Psoas muscle (tissue), 8 donors: ENCODE data around the gene BIRC5. TPM values are rescaled to one million over a fixed set of nuclear protein-coding genes. Genes with fewer than 3 reads are reported as not detected.

Experiments used
- ATAC-seq, 4 donors: fragments of 200-7000 bp; cut with Tn5 transposase; one replicate each; pipeline ENCODE4 v1.9.1; 2020; ENCODE audit warnings: moderate library complexity in 3 of 4, mild to moderate bottlenecking in 2 of 4
- DNase-seq, 2 donors: peaks; one replicate each; pipeline ENCODE4 v3.0.0-alpha.2; 2020
- H3K27ac ChIP-seq: fragments of 200-600 bp; one replicate; pipeline ENCODE4 v1.8.0; 2022
- H3K27me3 ChIP-seq, 3 donors: fragments of 200-600 bp in 1 of 3; one replicate each; pipeline versions ENCODE4 v1.6.1 to v1.8.0; 2013 to 2022; ENCODE audit warnings: low read length in 2 of 3, mild to moderate bottlenecking in 2 of 3, moderate library complexity in 1 of 3; ENCODE audit not compliant: insufficient read depth in 3 of 3
- H3K36me3 ChIP-seq, 2 donors: fragments of 200-600 bp in 1 of 2; one replicate each; pipeline versions ENCODE4 v1.6.1 to v1.8.0; 2013 to 2022; ENCODE audit warnings: low read depth in 1 of 2, mild to moderate bottlenecking in 1 of 2, moderate library complexity in 1 of 2; ENCODE audit not compliant: insufficient read depth in 1 of 2
- H3K4me1 ChIP-seq: fragments of 200-600 bp; one replicate; pipeline ENCODE4 v1.8.0; 2022
- H3K4me3 ChIP-seq: fragments of 200-600 bp; one replicate; pipeline ENCODE4 v1.8.0; 2022; ENCODE audit warnings: mild to moderate bottlenecking
- H3K9me3 ChIP-seq: fragments of 200-600 bp; one replicate; pipeline ENCODE4 v1.8.0; 2022
- WGBS, 3 donors: extraction: QIAGEN DNeasy Blood & Tissue Kit; methylation state at CpG; one replicate each; pipeline versions ENCODE4 v1.1.6 to v1.1.7; 2013; 5-methylcytosine and 5-hydroxymethylcytosine counted together
- intact Hi-C, 2 donors: fragments of 100-400 bp; cut with DNase I; formaldehyde crosslinking; loops; one replicate each; pipeline versions ENCODE4 v1.11.0 to v1.14.2; 2022
- polyA plus RNA-seq, 3 donors: library from polyadenylated mRNA; stranded (reverse); fragments of 200-250 nt; gene quantifications; one replicate each; pipeline ENCODE4 v1.2.3, GENCODE V29; 2013
- total RNA-seq, 4 donors: library from RNA; stranded (reverse); fragmentation: NEBNext Ultra II Directional in 2 of 4; extraction: Animal tissue kit (Norgen Biotek cat#: 25700) in 2 of 4; gene quantifications; one replicate each; pipeline versions ENCODE4 v1.2.1 to v1.2.4, GENCODE V29; 2021 to 2023
- TF ChIP-seq, protein P1 (sequence below): fragments of 200-600 bp; IDR thresholded peaks from one replicate; pipeline ENCODE4 v1.8.0; 2022; ENCODE audit warnings: antibody characterized with exemption
- donor health status: healthy with polysubstance abuse.
- donor health status: DM: no; HTN: no; CAD: no; lungs with moderate emphysema.
- donor health status: Bipolar disorder and iron deficiency.
- donor health status: healthy.
- donor health status: DM: yes; HTN: yes; CAD: no.
- donor health status: DM: no; HTN: no; CAD: no.
- donor health status: DM: no; HTN: no; CAD: no.
- donor health status: DM: yes; HTN: yes; CAD: no.

BIRC5 gene
- total and polyA plus RNA-seq, 7 donors = 0.06 to 0.96 (median 0.23) TPM; not detected in 2

DNA sequence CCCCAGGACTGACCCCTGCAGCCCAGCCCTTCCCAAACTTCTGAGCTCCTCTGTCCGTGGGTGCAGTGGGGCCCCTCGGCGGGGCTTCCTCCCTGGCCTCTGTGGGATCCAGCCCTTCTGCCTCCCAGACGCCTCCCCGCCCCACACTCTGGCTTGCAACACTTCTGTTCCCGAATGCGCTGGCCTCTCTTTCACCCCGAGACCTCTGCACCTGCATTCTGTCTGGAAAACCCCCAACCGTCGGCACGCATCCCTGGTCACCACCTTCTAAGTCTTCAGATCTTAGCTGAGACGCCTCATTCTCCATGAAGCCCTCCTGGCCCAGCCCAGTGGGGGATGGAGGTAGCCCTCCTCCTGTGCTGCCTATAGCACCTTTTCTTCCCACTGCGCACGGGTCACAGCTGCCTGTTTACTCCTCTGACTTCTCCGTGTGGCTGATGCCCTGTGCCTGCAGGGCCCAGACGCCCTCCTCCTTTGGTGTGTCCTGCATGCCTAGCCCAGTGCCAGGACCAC, 43.8 kb downstream of the BIRC5 start:
- ATAC-seq = no peak

GRCh38 chr17:78258323-78259191, 44.5 kb downstream of the BIRC5 start:
- ATAC-seq = no peak
- Histone ChIP-seq H3K9me3 (no peaks in the 10 kb centered on the region), H3K4me3 (no peak overlapping the region), H3K36me3 (no peaks in the 10 kb centered on the region), H3K27ac (peak overlapping the region; percentile 63), H3K27me3 (no peaks in the 10 kb centered on the region), H3K4me1 (peaks cover 3% of the 10 kb centered on the region)
- DNase-seq = peak; percentile 59 to 83
- intact Hi-C loops = no loop called here
- TF ChIP-seq, protein P1, sequence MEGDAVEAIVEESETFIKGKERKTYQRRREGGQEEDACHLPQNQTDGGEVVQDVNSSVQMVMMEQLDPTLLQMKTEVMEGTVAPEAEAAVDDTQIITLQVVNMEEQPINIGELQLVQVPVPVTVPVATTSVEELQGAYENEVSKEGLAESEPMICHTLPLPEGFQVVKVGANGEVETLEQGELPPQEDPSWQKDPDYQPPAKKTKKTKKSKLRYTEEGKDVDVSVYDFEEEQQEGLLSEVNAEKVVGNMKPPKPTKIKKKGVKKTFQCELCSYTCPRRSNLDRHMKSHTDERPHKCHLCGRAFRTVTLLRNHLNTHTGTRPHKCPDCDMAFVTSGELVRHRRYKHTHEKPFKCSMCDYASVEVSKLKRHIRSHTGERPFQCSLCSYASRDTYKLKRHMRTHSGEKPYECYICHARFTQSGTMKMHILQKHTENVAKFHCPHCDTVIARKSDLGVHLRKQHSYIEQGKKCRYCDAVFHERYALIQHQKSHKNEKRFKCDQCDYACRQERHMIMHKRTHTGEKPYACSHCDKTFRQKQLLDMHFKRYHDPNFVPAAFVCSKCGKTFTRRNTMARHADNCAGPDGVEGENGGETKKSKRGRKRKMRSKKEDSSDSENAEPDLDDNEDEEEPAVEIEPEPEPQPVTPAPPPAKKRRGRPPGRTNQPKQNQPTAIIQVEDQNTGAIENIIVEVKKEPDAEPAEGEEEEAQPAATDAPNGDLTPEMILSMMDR = no peak
- WGBS, 3 donors = 43 to 45% (median 43%) methylated on average over 22 to 23 of the region's 23 CpGs

More for the DNA sequence above, 43.8 kb downstream of the BIRC5 start:
- intact Hi-C loops = no loop called here
- TF ChIP-seq, protein P1 = no peak
- Histone ChIP-seq H3K36me3 (no peaks in the 10 kb centered on the region), H3K27ac (peak overlapping the region; percentile 63), H3K9me3 (no peaks in the 10 kb centered on the region), H3K4me3 (no peak overlapping the region), H3K4me1 (peaks cover 8% of the 10 kb centered on the region), H3K27me3 (no peaks in the 10 kb centered on the region)
- DNase-seq = no peak
- 57 to 69% (median 58%) methylated on average over 16 of the region's 16 CpGs for WGBS, 3 donors

GRCh38 chr17:78259192-78259554, 45.1 kb downstream of the BIRC5 start:
- H3K4me3 ChIP-seq = no peak overlapping the region
- H3K9me3 ChIP-seq = no peaks in the 10 kb centered on the region
- no peaks in the 10 kb centered on the region for H3K4me1 ChIP-seq
- TF ChIP-seq, protein P1 = no peak
- no peak for DNase-seq
- no peaks in the 10 kb centered on the region for H3K36me3 ChIP-seq
- 78 to 82% (median 80%) methylated on average over 10 of the region's 10 CpGs for WGBS, 3 donors
- H3K27me3 ChIP-seq = no peaks in the 10 kb centered on the region
- intact Hi-C loops = no loop called here
- H3K27ac ChIP-seq = peak overlapping the region; percentile 30
- ATAC-seq = no peak

DNA sequence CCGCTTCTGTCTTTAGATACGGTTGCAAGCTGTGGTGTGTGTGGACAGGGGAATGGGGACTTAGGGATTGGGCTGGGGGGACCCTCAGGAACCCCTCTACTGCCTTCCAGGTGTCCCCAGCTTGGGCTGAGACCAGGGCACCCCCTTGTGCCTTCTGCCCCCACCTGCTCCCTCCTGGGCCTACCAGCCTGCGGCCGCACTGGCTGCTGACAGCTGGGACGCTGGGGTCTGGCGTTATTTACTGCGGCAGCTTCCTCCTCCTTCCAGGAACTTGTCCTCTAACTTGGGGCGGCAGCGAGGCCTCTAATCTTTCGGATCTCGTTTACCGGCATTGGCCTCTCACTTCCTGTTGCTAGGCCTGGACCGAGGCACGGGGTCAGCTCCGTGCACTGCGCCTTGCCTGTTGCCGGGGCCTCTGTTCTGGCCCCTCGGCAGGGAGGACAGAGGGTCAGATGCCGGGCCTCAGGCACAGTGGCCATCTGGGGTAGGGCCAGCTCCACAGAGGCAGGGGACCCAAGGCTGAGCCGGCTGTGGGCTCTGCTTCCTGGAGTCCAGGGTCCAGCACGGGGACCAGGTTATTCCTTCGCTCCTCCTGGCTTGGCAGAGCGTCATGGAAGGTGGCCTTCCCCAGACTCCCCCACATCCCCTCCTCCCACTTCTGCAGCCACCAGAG, 49.1 kb downstream of the BIRC5 start:
- TF ChIP-seq, protein P1 = no peak
- intact Hi-C loops = no loop called here

More for the DNA sequence above, 49.1 kb downstream of the BIRC5 start:
- peaks cover 12% of the 10 kb centered on the region for H3K4me1 ChIP-seq
- DNase-seq (peak in 1 of 2 donors; percentile 70), ATAC-seq (peak in 1 of 4 donors; percentile 53)
- H3K9me3 ChIP-seq = no peaks in the 10 kb centered on the region
- 56 to 64% (median 57%) methylated on average over 23 of the region's 23 CpGs for WGBS, 3 donors
- H3K36me3 ChIP-seq = no peaks in the 10 kb centered on the region
- no peak overlapping the region for H3K4me3 ChIP-seq
- H3K27ac ChIP-seq = peak overlapping the region; percentile 2
- H3K27me3 ChIP-seq = peaks cover 0 to 2% (median 0%) of the 10 kb centered on the region in 3 donors
